GM12878 (cell line): Measurements from ENCODE around the gene CACNA1S. TPM values are rescaled to one million over a fixed set of nuclear protein-coding genes. Genes with fewer than 3 reads are reported as not detected.

Experiments
- ATAC-seq: fragments of 200-7000 bp; cut with Tn5 transposase; 3 replicates; pipeline ENCODE4 v1.9.1; 2020; ENCODE audit warnings: mild to moderate bottlenecking, moderate library complexity
- BruUV-seq: library from RNA; stranded (reverse); fragments of 400-500 nt; replicated peaks from 2 replicates; lab custom pipeline; 2021; lab: Mats Ljungman, UMichigan
- CTCF ChIA-PET: fragments of 300-600 bp; sonication (Branson Sonifier 250); formaldehyde crosslinking; extraction: SDS; loops from one replicate; lab custom pipeline; 2021; ENCODE audit warnings: inconsistent platforms; lab: Yijun Ruan, JAX
- POLR2A ChIA-PET: fragments of 350-600 bp; formaldehyde crosslinking; extraction: SDS; loops from one replicate; lab custom pipeline; 2021; ENCODE audit warnings: inconsistent platforms; lab: Charles Lee
- RAD21 ChIA-PET: fragments of 300-600 bp; sonication (Branson Sonifier 250); formaldehyde crosslinking; loops from one replicate; lab custom pipeline; 2023; ENCODE audit warnings: antibody characterized with exemption; ENCODE audit not compliant: unreplicated experiment; lab: Charles Lee
- SMC1A ChIA-PET: fragments of 300-600 bp; sonication (Branson Sonifier 250); formaldehyde crosslinking; loops from one replicate; lab custom pipeline; 2023; ENCODE audit not compliant: unreplicated experiment, uncharacterized antibody; lab: Charles Lee
- DNase-seq: peaks from one replicate; pipeline ENCODE4 v3.0.0-alpha.2; 2011; ENCODE audit warnings: low read depth, low spot score
- FAIRE-seq: peaks from 3 replicates; lab custom pipeline; 2011; peaks lifted over from hg19 to GRCh38; lab: Jason Lieb, UNC
- H2AFZ ChIP-seq: 2 replicates; pipeline ENCODE4 v1.6.0; 2011; ENCODE audit warnings: low read depth, low read length, control low read depth; ENCODE audit not compliant: control insufficient read depth
- H3K27ac ChIP-seq: 2 replicates; pipeline ENCODE4 v1.5.1; 2011; ENCODE audit warnings: control low read depth; ENCODE audit not compliant: control insufficient read depth, insufficient read depth
- H3K27me3 ChIP-seq, 2 experiments: replicated peaks in 1 of 2; 2 replicates each; pipeline versions ENCODE4 v1.6.0 to v1.6.1; 2011; ENCODE audit warnings: low read length in 1 of 2; ENCODE audit not compliant: control insufficient read depth in 2 of 2, insufficient read depth in 2 of 2
- H3K36me3 ChIP-seq, 2 experiments: 2 replicates each; pipeline ENCODE4 v1.5.1; 2011; ENCODE audit warnings: low read length in 1 of 2; ENCODE audit not compliant: control insufficient read depth in 2 of 2, insufficient read depth in 2 of 2
- H3K4me1 ChIP-seq: 2 replicates; pipeline ENCODE4 v1.6.1; 2011; ENCODE audit warnings: mild to moderate bottlenecking, low read length, moderate library complexity, mixed read lengths; ENCODE audit not compliant: control insufficient read depth, insufficient read depth
- H3K4me2 ChIP-seq: 2 replicates; pipeline ENCODE4 v1.6.0; 2011; ENCODE audit warnings: control low read depth; ENCODE audit not compliant: control insufficient read depth, insufficient read depth
- H3K4me3 ChIP-seq: fragments of 200-600 bp; sonication (generic); 2 replicates; pipeline ENCODE4 v1.5.1; 2016
- H3K79me2 ChIP-seq: 2 replicates; pipeline ENCODE4 v1.6.0; 2011; ENCODE audit warnings: low read length; ENCODE audit not compliant: control insufficient read depth, insufficient read depth
- H3K9ac ChIP-seq: 2 replicates; pipeline ENCODE4 v1.8.0; 2011; ENCODE audit warnings: low read length, control low read depth, mixed read lengths; ENCODE audit not compliant: control insufficient read depth, insufficient read depth
- H3K9me3 ChIP-seq: replicated peaks from 3 replicates; pipeline ENCODE4 v1.5.1; 2011; ENCODE audit warnings: mild to moderate bottlenecking, low read length; ENCODE audit not compliant: control insufficient read depth, insufficient read depth
- H4K20me1 ChIP-seq: 2 replicates; pipeline ENCODE4 v1.6.0; 2011; ENCODE audit not compliant: control insufficient read depth, insufficient read depth
- CHD2 ChIP-seq: IDR thresholded peaks from 2 replicates; pipeline ENCODE4 v1.6.1; 2011; ENCODE audit warnings: low read depth, low read length, improper control_type of control experiment, borderline replicate concordance
- HCFC1 ChIP-seq: fragments of 150-350 bp; IDR thresholded peaks from 2 replicates; pipeline ENCODE4 v1.6.1; 2014; ENCODE audit warnings: low read length
- JUNB ChIP-seq: IDR thresholded peaks from 2 replicates; pipeline ENCODE4 v1.6.1; 2016; ENCODE audit warnings: antibody characterized with exemption, mild to moderate bottlenecking
- NR2C1 ChIP-seq: fragments of 450-650 bp; IDR thresholded peaks from 2 replicates; pipeline ENCODE4 v1.6.1; 2017; ENCODE audit warnings: antibody characterized with exemption, mild to moderate bottlenecking, moderate library complexity
- TCF3 ChIP-seq: IDR thresholded peaks from 2 replicates; pipeline ENCODE4 v1.6.1; 2012; ENCODE audit warnings: low read depth, mild to moderate bottlenecking, low read length, borderline replicate concordance; ENCODE audit not compliant: insufficient read depth
- WGBS: methylation state at CpG from one replicate; pipeline ENCODE4 v1.1.6; 2016; ENCODE audit warnings: low lambda C conversion rate; ENCODE audit not compliant: insufficient replicate concordance, insufficient coverage; ENCODE audit errors: missing lambda C conversion rate; 5-methylcytosine and 5-hydroxymethylcytosine counted together
- in situ Hi-C: fragments of 300-500 bp; cut with MboI; formaldehyde crosslinking; loops from 9 replicates; pipeline ENCODE4 v1.14.3; 2018; ENCODE audit warnings: mixed read lengths
- intact Hi-C: fragments of 100-400 bp; cut with micrococcal nuclease; formaldehyde crosslinking; loops from one replicate; pipeline ENCODE4 v1.14.2; 2022; ENCODE audit not compliant: unreplicated experiment
- polyA plus RNA-seq, 11 experiments: library from polyadenylated mRNA; depleted of rRNA in 4 of 11; unstranded in 6 of 11; stranded (reverse) in 5 of 11; fragments of >200 nt; fragmentation: Nextera tagmentation in 4 of 11; fragmentation: Illumina TruSeq in 1 of 11; extraction: Ambion mirVana in 4 of 11; extraction: Trizol in 1 of 11; gene quantifications; 1 replicate in 1 of 11; 2 replicates in 10 of 11; pipeline versions ENCODE4 v1.2.1 to v1.2.3, GENCODE V29; 2011 to 2016; ENCODE audit warnings: inconsistent platforms in 2 of 11, missing spikeins in 2 of 11, low read depth in 1 of 11
- total RNA-seq, 4 experiments: library from RNA; depleted of rRNA in 3 of 4; stranded (reverse); fragments of >200 nt in 3 of 4; fragmentation: Illumina TruSeq in 1 of 4; extraction: Trizol in 1 of 4; gene quantifications; 2 replicates each; pipeline versions ENCODE4 v1.2.1 to v1.2.3, GENCODE V29; 2013 to 2021
- TF ChIP-seq, protein P1 (sequence below): fragments of 450-650 bp; IDR thresholded peaks from 2 replicates; pipeline ENCODE4 v1.6.1; 2017; ENCODE audit warnings: mild to moderate bottlenecking, moderate library complexity

The CACNA1S gene
- total and polyA plus RNA-seq, 10 of the 15 experiments (the other 5 are each of a cell fraction or from before 2014, with no cell fraction given), result under 0.01 to 0.04 (median 0.02) TPM; not detected in 6

DNA sequence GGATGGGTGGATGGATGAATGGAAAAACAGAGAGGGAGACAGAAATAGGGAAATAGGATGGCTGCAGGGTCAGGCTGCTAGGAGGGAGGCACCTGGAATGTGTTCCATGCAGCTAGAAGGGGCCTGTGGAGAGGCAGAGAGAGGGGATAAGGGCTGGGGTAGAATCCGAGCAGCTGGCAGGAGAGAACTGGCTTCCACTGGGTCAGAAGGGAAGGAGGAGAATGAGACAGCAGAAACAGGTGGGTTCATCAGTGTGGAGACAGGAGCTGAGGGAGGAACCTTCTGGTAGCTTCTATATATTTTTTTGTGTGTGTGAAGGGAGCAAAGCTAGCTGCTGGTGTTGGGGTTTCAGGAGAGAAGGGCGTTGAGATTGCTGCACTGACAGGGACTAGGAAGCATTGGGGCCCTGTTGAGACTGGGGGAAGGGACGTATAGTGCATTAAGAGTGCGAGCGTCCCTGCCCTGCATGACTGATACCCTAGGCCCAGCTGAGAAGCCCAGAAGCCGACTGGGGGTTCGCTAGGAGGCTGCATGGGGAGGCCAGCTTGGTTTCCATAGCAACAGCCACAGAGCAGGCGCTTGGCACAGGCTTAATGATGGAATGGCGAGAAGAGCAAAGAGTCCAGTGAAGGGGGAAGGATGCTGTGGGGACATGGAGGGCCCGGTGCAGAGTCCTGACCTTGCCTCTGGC lies 73.9 kb downstream of the CACNA1S start:
- Histone ChIP-seq H3K36me3 (no peaks in the 10 kb centered on the region), H3K79me2 (no peaks in the 10 kb centered on the region), H3K4me3 (no peak overlapping the region), H3K27me3 (no peaks in the 10 kb centered on the region), H3K4me1 (no peaks in the 10 kb centered on the region), H3K9ac (no peak overlapping the region), H3K4me2 (no peak overlapping the region), H3K27ac (no peak overlapping the region), H2AFZ (no peak overlapping the region), H3K9me3 (no peaks in the 10 kb centered on the region), H4K20me1 (no peaks in the 10 kb centered on the region)
- no peak for DNase-seq
- ChIA-PET SMC1A (interaction anchor here (1.4 to 6.0 kb wide), 3 partner anchors 13 to 66 kb away, joined by 3 to 91 read pairs (median 18); partner anchors contain the start of gene KIF21B), CTCF (interaction anchor here (0.8 to 18.1 kb wide), 6 partner anchors 16 to 479 kb away, joined by 3 to 250 read pairs (median 40); partner anchors contain the start of gene KIF21B), RAD21 (interaction anchor here (1.0 to 12.4 kb wide), 4 partner anchors 59 to 417 kb away, joined by 3 to 128 read pairs (median 4); no protein-coding TSS in a partner anchor), POLR2A (interaction anchor here (1.6 kb wide), 1 partner anchor 67 kb away, joined by 5 read pairs; no protein-coding TSS in a partner anchor)
- no peak for FAIRE-seq
- no peak for ATAC-seq
- TF ChIP-seq, protein P1, sequence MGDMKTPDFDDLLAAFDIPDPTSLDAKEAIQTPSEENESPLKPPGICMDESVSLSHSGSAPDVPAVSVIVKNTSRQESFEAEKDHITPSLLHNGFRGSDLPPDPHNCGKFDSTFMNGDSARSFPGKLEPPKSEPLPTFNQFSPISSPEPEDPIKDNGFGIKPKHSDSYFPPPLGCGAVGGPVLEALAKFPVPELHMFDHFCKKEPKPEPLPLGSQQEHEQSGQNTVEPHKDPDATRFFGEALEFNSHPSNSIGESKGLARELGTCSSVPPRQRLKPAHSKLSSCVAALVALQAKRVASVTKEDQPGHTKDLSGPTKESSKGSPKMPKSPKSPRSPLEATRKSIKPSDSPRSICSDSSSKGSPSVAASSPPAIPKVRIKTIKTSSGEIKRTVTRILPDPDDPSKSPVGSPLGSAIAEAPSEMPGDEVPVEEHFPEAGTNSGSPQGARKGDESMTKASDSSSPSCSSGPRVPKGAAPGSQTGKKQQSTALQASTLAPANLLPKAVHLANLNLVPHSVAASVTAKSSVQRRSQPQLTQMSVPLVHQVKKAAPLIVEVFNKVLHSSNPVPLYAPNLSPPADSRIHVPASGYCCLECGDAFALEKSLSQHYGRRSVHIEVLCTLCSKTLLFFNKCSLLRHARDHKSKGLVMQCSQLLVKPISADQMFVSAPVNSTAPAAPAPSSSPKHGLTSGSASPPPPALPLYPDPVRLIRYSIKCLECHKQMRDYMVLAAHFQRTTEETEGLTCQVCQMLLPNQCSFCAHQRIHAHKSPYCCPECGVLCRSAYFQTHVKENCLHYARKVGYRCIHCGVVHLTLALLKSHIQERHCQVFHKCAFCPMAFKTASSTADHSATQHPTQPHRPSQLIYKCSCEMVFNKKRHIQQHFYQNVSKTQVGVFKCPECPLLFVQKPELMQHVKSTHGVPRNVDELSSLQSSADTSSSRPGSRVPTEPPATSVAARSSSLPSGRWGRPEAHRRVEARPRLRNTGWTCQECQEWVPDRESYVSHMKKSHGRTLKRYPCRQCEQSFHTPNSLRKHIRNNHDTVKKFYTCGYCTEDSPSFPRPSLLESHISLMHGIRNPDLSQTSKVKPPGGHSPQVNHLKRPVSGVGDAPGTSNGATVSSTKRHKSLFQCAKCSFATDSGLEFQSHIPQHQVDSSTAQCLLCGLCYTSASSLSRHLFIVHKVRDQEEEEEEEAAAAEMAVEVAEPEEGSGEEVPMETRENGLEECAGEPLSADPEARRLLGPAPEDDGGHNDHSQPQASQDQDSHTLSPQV, result no peak
- no peak for TF ChIP-seq JUNB
- no peak for TF ChIP-seq CHD2
- TF ChIP-seq HCFC1, result no peak
- no peak for TF ChIP-seq NR2C1
- no peak for TF ChIP-seq TCF3
- WGBS, result 44% methylated on average over 10 of the region's 10 CpGs
- no TSS peak for BruUV-seq
- in situ Hi-C loops, result no loop called here
- intact Hi-C loops, result no loop called here
